ENCODE results near the gene MRPS15.
"Not testable (repeated sequence)": the region's sequence is repeated elsewhere in the genome, so short reads cannot be mapped to it uniquely, and the experiment has no call there.

The MRPS15 gene

GRCh38 chr1:36484099-36484498 lies 19.9 kb upstream of the MRPS15 start:
- FAIRE-seq = no peak
- no peak for DNase-seq (ENCODE audit: insufficient read length, low spot score)
- TF ChIP-seq SPI1 (IDR thresholded peaks at IDR 0.05; ENCODE audit: low read depth, low read length) (no peak), POU2F2 (IDR thresholded peaks at IDR 0.05; ENCODE audit: low read depth, low read length) (no peak), TAF1 (IDR thresholded peaks at IDR 0.05; ENCODE audit: low read depth, low read length) (no peak), PAX5 (IDR thresholded peaks at IDR 0.05; ENCODE audit: insufficient read depth, low read length, severe bottlenecking) (no peak), POLR2AphosphoS5 (IDR thresholded peaks at IDR 0.05; ENCODE audit: low read depth, low read length) (no peak), POLR2A (IDR thresholded peaks at IDR 0.05; ENCODE audit: low read depth, low read length) (no peak)

DNA sequence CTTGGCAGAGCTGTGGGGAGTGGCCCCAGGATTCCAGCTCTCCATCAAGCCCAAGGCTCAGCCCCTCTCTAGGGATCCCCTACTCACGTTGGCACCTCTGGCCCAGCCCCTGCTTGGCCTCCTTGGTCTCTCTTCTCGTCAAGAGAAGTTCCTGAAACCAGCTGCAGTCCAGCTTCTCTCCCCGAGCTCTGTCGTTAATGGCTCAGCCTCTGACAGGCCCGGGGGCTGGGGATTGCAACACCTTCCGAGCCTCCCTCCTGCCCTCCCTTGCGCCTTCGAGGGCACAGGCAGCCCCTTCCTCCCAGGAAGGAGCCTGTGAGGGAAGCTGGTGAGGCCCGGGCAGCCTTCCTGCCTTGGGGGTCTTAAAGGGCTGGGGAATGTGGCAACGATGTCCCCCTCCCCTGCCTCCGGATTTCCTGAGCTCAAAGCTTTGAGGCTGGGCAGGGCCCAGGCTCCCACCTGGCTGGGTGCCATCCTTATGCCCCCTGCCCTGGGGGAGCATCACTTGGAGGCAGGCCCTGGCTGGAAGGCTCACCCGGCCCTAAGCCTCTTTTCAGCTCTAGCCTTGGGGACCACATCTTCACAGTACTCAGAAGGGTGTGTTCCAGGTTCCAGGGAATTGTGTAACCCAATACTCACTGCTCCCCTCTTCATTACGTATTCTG lies 18.7 kb upstream of the MRPS15 start, which contains the start of gene CSF3R:
Gene CSF3R (minus strand): TSS at position 190 of the 665 bp plus-strand sequence. CDS start 3,417 bp downstream, outside the sequence.
- FAIRE-seq (no peak), DNase-seq (ENCODE audit: insufficient read length, low spot score) (no peak)
- no peak for TF ChIP-seq POLR2AphosphoS5 (IDR thresholded peaks at IDR 0.05; ENCODE audit: low read depth, low read length)
- no peak for TF ChIP-seq TAF1 (IDR thresholded peaks at IDR 0.05; ENCODE audit: low read depth, low read length)
- TF ChIP-seq POLR2A (IDR thresholded peaks at IDR 0.05; ENCODE audit: low read depth, low read length) = no peak
- no peak for TF ChIP-seq PAX5 (IDR thresholded peaks at IDR 0.05; ENCODE audit: insufficient read depth, low read length, severe bottlenecking)

GRCh38 chr1:36481771-36482723 lies 17.9 kb upstream of the MRPS15 start:
- TF ChIP-seq PAX5 (IDR thresholded peaks at IDR 0.05; ENCODE audit: insufficient read depth, low read length, severe bottlenecking) = no peak
- no peak for TF ChIP-seq SPI1 (IDR thresholded peaks at IDR 0.05; ENCODE audit: low read depth, low read length)
- TF ChIP-seq POU2F2 (IDR thresholded peaks at IDR 0.05; ENCODE audit: low read depth, low read length) = no peak
- TF ChIP-seq POLR2AphosphoS5 (IDR thresholded peaks at IDR 0.05; ENCODE audit: low read depth, low read length) = no peak
- TF ChIP-seq POLR2A (IDR thresholded peaks at IDR 0.05; ENCODE audit: low read depth, low read length) = no peak
- TF ChIP-seq TAF1 (IDR thresholded peaks at IDR 0.05; ENCODE audit: low read depth, low read length) = no peak
- DNase-seq (ENCODE audit: insufficient read length, low spot score) = no peak
- no peak for FAIRE-seq

DNA sequence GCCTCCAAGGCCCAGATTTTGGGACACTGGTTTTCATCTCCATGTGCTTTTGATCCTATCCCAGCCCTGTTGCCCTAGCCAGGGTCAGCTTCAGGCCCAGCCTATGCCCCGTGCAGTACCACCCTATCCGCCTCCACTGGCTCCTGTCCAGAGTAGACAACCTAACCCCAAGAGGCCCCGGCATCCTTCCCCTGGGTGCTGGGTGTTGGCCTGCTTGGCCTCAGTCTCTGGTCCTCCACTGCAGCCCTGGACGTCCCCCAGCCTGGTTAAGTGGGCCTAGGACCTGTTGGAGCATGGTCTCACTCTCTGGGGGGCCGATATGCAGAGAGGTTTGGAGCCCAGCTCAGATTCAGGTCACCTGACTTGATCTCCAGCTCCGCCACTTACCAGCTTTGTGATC lies 16.9 kb upstream of the MRPS15 start:
- TF ChIP-seq POLR2AphosphoS5 (IDR thresholded peaks at IDR 0.05; ENCODE audit: low read depth, low read length) (no peak), POLR2A (IDR thresholded peaks at IDR 0.05; ENCODE audit: low read depth, low read length) (no peak), PAX5 (IDR thresholded peaks at IDR 0.05; ENCODE audit: insufficient read depth, low read length, severe bottlenecking) (no peak), POU2F2 (IDR thresholded peaks at IDR 0.05; ENCODE audit: low read depth, low read length) (no peak), TAF1 (IDR thresholded peaks at IDR 0.05; ENCODE audit: low read depth, low read length) (no peak), SPI1 (IDR thresholded peaks at IDR 0.05; ENCODE audit: low read depth, low read length) (no peak)
- no peak for DNase-seq (ENCODE audit: insufficient read length, low spot score)
- no peak for FAIRE-seq

DNA sequence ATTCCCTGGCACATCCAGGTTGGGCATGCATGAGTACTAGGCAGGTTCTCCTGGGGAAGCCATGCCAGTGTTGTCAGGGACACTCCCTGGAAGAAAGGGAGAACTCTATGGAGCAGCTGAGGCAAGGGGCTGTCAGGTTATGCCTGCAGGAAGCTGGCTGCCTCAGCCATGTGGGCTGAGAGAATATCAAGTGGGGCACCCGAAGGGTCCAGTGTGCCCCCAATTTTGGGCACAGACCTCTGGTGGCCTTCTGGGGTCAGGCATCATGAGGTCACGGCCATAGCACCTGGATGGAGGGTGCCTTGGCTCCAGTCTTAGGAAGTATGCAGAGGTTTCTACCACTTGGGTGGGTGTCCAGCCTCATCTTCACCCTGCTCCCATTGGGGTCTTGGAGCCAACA lies 16.0 kb upstream of the MRPS15 start:
- DNase-seq (ENCODE audit: insufficient read length, low spot score) (no peak), FAIRE-seq (no peak)
- TF ChIP-seq PAX5 (IDR thresholded peaks at IDR 0.05; ENCODE audit: insufficient read depth, low read length, severe bottlenecking) (no peak), SPI1 (IDR thresholded peaks at IDR 0.05; ENCODE audit: low read depth, low read length) (no peak), TAF1 (IDR thresholded peaks at IDR 0.05; ENCODE audit: low read depth, low read length) (no peak), POLR2AphosphoS5 (IDR thresholded peaks at IDR 0.05; ENCODE audit: low read depth, low read length) (no peak), POLR2A (IDR thresholded peaks at IDR 0.05; ENCODE audit: low read depth, low read length) (no peak), POU2F2 (IDR thresholded peaks at IDR 0.05; ENCODE audit: low read depth, low read length) (no peak)

- DNase-seq (ENCODE audit: insufficient read length, low spot score) = no peak
- TF ChIP-seq TAF1 (IDR thresholded peaks at IDR 0.05; ENCODE audit: low read depth, low read length) (no peak), PAX5 (IDR thresholded peaks at IDR 0.05; ENCODE audit: insufficient read depth, low read length, severe bottlenecking) (no peak), POLR2AphosphoS5 (IDR thresholded peaks at IDR 0.05; ENCODE audit: low read depth, low read length) (no peak), SPI1 (IDR thresholded peaks at IDR 0.05; ENCODE audit: low read depth, low read length) (no peak), POLR2A (IDR thresholded peaks at IDR 0.05; ENCODE audit: low read depth, low read length) (no peak), POU2F2 (IDR thresholded peaks at IDR 0.05; ENCODE audit: low read depth, low read length) (no peak)
- no peak for FAIRE-seq
These were observed 15.4 kb upstream of the MRPS15 start for GRCh38 chr1:36479505-36480051.

DNA sequence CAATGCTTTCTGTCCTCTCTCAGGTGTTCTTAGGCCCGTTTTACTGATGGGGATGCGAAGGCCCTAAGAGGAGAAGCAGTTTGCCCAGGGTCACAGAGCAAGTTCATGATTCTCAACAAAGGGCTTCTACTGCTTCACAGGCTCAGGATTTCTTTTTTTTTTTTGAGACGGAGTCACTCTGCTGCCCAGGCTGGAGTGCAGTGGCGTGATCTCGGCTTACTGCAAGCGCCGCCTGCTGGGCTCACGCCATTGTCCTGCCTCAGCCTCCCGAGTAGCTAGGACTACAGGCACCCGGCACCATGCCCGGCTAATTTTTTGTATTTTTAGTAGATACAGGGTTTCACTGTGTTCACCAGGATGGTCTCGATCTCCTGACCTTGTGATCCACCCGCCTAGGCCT lies 13.4 kb upstream of the MRPS15 start:
- FAIRE-seq; DNase-seq (ENCODE audit: insufficient read length, low spot score): not testable (repeated sequence)

DNA sequence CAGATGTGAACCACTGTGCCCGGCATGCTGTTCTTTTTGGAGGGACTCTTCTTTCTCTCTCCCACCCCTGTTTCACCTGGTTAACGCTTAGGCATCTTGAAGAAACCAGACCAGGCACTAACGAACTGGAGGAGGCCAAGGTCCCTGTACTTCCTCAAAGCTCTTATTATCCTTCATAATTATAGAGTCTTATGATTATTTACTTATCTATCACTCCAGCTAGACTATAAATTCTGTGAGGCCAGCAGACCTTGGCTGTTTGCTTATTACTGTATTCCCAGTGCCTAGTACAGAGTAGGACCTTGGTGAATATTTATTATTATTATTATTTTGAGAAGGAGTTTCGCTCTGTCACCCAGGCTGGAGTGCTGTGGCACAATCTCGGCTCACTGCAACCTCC lies 12.8 kb upstream of the MRPS15 start:
- no peak for DNase-seq (ENCODE audit: insufficient read length, low spot score)
- no peak for FAIRE-seq

GRCh38 chr1:36475910-36476604 lies 11.9 kb upstream of the MRPS15 start:
- FAIRE-seq (no peak), DNase-seq (ENCODE audit: insufficient read length, low spot score) (no peak)
- TF ChIP-seq POLR2A (IDR thresholded peaks at IDR 0.05; ENCODE audit: low read depth, low read length) = no peak
- TF ChIP-seq PAX5 (IDR thresholded peaks at IDR 0.05; ENCODE audit: insufficient read depth, low read length, severe bottlenecking) = no peak
- TF ChIP-seq TAF1 (IDR thresholded peaks at IDR 0.05; ENCODE audit: low read depth, low read length) = no peak
- no peak for TF ChIP-seq POLR2AphosphoS5 (IDR thresholded peaks at IDR 0.05; ENCODE audit: low read depth, low read length)
- TF ChIP-seq POU2F2 (IDR thresholded peaks at IDR 0.05; ENCODE audit: low read depth, low read length) = no peak
- no peak for TF ChIP-seq SPI1 (IDR thresholded peaks at IDR 0.05; ENCODE audit: low read depth, low read length)

More for the DNA sequence above, 12.8 kb upstream of the MRPS15 start:
- no peak for TF ChIP-seq POLR2AphosphoS5 (IDR thresholded peaks at IDR 0.05; ENCODE audit: low read depth, low read length)
- no peak for TF ChIP-seq SPI1 (IDR thresholded peaks at IDR 0.05; ENCODE audit: low read depth, low read length)
- TF ChIP-seq POLR2A (IDR thresholded peaks at IDR 0.05; ENCODE audit: low read depth, low read length) = no peak
- TF ChIP-seq POU2F2 (IDR thresholded peaks at IDR 0.05; ENCODE audit: low read depth, low read length) = no peak
- TF ChIP-seq TAF1 (IDR thresholded peaks at IDR 0.05; ENCODE audit: low read depth, low read length) = no peak
- TF ChIP-seq PAX5 (IDR thresholded peaks at IDR 0.05; ENCODE audit: insufficient read depth, low read length, severe bottlenecking) = no peak

Data from GM12891 (cell line).